Measurements from ENCODE around the gene GJD3.

The GJD3 gene

DNA sequence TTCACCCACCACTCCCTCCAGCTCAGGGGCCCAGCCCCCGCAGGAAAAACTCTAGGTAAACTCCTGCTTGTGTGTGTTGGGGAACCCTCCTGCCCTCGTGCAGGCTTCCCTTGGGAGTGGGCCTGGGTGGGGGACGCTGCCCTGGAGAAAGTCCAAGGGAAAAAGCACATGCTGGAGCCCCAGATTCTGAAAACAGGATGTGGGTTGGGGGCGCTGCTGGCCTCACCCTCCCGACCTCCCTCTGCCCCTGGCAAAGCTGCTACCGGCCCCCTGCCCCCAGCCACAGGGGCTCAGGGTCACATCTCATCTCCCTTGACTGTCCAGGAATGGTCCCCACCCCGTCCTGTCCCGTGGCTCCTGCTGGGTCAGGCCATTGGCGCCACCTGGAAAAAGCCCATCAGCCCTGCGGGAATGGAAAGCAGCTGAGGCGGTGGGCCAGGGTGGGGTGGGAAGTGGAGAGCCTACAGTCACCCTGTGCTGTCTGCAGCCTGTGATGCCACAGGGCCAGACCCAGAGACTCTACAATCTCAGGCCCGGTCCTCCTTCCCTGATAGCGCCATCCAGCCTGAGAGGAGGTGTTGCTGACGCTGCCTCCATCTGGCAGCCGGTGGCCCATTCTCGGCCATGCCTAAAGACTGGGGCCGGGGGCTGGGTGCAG is 2.5 kb upstream of the GJD3 start:
- DNase-seq = no peak

DNA sequence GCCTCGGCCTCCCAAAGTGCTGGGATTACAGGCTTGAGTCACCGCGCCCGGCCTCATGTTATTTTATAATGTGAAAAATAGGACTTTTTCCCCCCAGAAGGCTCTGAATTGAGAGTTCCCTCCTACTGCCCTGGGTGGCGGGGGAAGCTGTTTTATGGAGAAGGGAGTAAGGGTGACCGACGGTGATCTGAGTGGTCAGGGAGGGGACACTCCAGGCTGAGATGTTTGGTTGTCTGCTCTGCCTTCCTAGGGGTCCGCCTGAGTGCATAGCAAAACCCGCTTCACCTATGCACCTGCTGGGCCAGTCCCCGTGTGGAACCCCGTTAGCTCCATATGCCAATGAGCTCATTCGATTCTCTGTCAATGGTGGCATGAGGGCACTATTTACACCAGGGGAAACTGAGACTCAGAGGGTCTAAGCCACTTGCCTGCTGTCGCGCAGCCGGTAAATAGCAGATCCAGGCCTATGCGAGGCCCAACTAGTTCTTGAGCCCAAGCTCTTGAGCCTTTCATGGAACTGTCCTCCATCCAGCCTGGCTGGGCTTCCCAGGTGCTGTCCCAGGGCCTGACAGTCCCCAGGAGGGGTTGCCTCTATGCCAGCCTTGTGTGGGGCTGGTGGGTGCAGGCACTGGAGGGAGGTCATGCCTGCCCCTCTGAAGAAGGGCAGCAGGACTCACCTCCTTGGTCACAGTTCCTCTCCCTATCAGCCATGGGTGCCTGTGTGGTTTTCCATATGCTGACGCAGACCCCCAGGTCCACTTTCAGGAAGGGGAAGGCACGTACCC is 1.7 kb upstream of the GJD3 start:
- DNase-seq = no peak

DNA sequence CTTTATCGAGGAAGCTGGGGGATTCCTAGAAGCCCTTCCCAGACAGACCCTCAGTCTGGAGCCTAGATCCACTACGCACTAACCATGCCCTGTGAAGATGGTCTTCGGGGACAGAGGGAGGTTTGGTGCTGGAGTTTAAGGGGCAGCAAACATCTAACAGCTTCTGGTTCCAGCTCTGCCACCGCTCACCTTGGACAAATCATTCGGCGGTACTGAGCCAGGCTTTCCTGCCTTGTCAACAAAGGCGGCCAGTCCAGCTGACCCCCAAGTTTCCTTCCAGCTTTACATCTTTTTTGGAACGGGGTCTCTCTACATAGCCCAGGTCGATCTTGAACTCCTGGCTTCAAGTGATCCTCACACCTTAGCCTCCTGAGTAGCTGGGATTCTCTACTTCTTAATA is 369 bp upstream of the GJD3 start:
- no peak for DNase-seq

DNA sequence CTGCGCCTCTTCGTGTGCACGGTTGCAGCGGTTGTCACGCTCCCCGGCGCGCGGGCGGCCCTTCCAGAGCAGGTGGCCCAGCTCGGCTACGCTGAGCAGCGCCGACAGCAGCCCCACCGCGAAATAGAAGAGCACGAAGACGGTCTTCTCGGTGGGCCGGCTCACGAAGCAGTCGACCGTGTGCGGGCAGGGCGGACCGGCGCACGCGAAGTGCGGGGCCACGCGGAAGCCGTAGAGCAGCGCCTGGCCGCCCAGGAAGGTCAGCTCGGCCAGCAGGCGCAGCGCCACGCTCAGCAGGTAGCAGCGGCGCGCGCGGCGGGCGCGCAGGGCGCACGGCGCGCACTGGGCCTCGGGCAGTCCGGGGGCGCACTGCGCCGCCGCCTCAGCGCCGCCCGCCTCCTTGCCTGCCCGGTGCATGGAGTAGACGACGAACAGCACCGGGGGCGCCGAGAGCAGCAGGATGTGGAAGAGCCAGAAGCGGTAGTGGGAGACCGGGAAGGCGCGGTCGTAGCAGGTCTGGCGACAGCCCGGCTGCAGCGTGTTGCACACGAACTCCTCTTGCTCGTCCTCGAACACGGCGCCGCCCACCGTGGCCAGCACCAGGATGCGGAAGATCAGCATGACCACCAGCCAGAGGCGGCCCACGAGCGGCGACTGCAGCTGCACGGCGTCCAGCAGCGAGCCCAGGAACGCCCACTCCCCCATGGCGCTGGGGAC is 1.3 kb downstream of the GJD3 start:
- no peak for DNase-seq

DNA sequence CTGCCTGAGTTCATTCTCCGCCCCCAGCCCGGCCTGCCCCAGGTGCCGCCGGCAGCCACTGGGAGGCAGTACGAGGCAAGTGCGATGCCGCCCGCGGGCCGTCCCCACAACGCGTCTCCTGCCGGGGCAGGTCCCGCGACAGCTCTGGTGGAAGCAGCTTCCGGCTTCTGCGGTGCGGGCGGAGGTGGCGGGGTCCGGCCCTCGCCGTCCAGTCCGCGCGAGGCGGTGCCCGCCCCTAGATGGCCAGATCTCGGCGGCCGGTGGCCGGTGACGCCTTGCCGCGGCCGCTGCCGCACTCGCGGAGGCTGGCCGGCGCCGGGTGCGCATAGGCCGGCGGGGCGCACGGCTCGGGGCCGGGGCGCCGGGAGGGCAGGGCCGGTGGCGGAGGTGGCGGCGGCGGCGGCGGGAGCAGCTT is 1.8 kb downstream of the GJD3 start:
- DNase-seq = no peak

DNA sequence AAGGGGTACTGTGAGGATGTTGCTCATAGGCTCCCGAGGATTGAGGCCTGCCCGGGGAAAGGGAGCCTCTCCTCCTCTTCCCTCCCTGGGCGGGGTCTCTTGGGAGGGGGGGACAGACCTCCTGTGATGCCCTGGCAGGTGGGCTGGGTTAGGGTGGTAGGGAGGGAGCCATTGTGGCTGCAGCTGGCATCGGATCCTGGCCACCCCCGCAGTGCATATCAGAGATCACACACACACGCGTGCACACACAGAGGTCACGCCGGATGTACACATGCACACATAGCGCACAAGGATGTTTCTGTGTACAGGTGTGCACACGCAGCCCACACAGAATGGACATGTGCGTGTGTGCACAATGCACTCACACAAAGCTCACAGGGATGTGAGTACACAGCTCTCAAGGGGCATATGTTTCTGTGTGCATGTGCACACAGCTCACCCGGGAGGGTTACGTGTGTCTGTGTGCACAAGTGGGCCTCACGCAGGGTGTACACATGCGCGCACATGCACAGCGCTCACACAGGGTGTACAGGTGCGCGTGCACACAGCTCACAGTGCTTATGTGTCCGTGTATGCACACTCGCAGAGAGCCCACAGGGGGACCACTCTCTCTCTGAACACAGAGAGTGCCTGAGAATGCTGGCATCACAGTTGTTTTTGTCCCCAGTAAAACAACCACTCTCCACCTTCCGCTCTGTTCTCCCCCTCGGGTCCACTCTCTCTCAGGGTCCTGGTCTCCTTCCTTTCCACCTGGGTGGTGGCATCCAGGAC is 2.4 kb downstream of the GJD3 start:
- DNase-seq = no peak

DNA sequence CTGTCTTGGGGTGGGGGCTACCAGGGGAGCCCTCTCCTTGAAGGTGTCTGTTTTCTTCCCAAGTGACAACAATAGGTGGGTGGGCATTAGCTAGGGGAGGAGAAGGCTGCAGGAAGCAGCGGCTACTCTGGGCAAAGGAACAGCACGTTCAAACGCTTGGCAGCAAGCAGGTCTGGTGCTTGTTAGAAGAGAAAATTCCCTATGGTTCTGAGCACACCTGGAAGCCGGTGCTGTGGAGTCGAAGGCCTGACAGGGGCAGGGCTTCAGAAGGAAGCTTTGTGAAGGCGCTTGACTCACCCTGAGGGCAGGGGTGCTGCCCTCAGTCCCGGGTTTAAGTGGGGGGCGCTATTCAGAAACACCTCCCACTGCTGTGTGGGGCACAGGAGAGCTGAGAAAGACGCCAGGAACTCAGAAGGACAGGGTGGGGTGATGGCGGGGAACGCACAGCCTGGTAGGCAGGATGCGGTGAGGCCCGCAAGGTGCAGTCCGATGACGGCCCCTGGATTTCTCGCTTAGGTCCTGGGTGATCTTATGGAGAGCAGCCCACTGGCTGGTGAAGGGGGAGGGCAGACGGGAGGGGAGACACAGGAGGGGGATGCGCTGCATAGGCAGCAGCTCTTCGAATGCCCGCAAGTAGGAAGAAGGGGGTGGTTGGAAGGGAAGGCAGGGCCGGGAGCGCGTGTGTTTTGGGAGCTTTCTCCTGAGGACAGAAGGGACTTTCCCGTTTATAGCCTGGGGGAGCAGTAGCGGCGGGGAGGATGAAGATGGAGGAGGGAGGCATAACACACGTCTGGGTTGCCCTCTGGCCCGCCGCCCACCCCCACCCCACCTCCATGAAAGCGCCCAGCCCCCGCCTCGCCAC is 3.2 kb downstream of the GJD3 start:
- no peak for DNase-seq

DNA sequence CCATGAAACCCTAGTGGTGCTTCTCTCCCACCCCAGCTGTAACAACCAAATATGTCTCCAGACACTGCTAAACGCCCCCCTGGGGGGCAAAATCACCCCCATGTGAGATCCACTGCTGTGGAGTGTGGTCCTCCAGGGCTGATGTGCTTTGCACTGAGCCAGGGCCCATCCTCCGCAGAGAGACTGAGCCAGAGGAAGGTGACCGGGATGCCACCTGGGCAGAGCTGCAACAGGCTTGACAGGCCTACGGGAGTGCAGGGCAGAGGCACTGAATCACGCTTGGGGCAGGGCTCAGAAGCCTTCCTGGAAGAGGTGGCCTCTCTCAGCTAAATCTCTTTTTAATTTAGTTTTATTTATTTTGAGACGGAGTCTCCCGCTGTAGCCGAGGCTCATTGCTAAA is 4.4 kb downstream of the GJD3 start:
- DNase-seq = no peak

DNA sequence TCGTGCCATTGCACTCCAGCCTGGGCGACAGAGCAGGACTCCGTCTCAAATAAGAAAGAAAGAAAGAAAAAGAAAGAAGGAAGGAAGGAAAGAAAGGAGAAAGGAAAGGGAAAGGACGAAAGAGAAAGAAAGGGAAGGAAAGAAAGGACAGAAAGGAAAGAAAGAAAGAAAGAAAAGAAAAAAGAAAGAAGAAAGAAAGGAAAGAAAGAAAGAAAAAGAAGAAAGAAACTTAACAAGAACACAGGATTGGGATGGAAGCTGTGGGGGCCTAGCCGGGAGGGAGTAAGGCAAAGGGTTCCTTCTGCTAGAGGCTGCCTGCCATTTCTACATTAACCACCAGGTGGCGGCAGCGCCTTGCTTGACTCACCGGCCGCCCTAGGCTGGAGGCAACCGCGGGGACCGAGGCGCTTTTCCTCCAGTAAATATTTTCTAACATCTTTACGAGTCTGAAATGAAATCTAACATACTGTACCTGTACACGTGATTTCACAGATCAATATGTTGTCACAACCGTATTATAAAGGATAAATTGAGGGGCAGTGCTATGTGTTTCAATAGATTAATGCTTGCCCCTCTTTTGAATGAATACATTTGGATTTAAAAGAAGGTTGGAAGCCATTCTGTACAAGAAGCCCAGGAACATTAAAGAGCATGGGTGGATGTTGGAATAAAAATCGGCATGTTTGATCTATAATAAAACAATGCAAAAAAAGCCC is 6.1 kb downstream of the GJD3 start:
- DNase-seq = peak; percentile 58

DNA sequence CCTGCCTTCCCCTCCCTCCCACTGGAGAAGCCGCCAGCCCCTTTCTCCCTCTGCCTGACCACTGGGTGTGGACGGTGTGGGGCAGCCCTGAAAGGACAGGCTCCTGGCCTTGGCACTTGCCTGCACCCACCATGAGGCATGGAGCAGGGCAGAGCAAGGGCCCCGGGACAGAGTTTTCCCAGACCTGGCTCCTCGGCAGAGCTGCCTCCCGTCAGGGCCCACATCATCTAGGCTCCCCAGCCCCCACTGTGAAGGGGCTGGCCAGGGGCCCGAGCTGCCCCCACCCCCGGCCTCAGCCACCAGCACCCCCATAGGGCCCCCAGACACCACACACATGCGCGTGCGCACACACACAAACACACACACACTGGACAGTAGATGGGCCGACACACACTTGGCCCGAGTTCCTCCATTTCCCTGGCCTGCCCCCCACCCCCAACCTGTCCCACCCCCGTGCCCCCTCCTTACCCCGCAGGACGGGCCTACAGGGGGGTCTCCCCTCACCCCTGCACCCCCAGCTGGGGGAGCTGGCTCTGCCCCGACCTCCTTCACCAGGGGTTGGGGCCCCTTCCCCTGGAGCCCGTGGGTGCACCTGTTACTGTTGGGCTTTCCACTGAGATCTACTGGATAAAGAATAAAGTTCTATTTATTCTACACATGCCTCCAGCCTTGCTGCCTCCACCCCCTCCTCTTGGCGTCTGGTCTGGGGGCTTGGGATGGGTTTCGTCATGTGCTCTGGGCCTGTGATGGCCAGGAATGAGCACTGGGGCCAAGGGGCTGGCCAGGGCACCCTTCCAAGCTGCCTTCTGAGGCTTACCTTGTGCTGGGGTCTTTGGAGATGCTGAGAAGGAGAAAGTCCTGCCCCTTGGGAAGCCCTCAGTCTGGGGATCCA is 7.3 kb downstream of the GJD3 start:
- DNase-seq = no peak

DNA sequence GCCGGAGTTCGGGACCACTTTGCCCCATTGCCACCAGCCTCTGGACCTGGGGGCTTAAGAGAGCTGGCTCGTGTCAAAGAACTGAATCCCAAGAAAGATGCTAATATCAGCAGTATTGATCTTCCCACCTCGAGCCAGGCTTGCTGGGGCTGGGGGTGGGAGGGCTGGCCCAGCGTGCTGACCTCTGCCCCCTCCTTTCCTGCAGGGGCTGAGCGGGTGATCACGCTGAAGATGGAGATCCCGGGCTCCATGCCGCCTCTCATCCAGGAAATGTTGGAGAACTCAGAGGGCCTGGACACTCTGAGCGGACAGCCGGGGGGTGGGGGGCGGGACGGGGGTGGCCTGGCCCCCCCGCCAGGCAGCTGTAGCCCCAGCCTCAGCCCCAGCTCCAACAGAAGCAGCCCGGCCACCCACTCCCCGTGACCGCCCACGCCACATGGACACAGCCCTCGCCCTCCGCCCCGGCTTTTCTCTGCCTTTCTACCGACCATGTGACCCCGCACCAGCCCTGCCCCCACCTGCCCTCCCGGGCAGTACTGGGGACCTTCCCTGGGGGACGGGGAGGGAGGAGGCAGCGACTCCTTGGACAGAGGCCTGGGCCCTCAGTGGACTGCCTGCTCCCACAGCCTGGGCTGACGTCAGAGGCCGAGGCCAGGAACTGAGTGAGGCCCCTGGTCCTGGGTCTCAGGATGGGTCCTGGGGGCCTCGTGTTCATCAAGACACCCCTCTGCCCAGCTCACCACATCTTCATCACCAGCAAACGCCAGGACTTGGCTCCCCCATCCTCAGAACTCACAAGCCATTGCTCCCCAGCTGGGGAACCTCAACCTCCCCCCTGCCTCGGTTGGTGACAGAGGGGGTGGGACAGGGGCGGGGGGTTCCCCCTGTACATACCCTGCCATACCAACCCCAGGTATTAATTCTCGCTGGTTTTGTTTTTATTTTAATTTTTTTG is 8.5 kb downstream of the GJD3 start:
- DNase-seq = no peak

DNA sequence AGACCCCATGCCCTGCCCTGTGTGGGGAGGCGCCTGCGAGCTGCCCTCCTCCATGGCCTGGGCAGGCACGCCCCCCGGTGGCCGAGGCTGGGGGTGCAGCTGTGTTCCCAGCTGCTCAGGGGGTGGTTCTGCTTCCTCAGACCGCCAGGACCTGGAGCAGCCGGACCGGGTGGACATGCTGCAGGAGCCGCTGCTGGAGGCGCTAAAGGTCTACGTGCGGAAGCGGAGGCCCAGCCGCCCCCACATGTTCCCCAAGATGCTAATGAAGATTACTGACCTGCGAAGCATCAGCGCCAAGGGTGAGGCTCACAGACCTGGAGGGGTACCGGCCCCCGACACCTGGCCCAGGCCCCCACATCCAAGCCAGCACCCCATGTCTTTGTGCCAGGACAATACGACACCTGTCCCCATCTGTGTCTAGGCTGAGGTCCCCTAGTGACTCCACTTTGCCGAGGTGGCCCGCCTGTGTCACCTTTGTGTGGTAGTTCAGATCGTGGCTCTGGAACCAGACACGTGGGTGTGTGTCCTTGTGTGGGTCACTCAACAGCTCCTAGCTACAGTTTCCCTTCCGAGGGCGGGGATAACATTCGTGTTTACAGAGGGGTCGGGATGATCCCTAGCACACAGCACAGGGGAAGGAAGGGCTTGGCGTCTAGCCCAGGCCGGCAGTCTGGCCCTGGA is 9.3 kb downstream of the GJD3 start:
- no peak for DNase-seq

DNA sequence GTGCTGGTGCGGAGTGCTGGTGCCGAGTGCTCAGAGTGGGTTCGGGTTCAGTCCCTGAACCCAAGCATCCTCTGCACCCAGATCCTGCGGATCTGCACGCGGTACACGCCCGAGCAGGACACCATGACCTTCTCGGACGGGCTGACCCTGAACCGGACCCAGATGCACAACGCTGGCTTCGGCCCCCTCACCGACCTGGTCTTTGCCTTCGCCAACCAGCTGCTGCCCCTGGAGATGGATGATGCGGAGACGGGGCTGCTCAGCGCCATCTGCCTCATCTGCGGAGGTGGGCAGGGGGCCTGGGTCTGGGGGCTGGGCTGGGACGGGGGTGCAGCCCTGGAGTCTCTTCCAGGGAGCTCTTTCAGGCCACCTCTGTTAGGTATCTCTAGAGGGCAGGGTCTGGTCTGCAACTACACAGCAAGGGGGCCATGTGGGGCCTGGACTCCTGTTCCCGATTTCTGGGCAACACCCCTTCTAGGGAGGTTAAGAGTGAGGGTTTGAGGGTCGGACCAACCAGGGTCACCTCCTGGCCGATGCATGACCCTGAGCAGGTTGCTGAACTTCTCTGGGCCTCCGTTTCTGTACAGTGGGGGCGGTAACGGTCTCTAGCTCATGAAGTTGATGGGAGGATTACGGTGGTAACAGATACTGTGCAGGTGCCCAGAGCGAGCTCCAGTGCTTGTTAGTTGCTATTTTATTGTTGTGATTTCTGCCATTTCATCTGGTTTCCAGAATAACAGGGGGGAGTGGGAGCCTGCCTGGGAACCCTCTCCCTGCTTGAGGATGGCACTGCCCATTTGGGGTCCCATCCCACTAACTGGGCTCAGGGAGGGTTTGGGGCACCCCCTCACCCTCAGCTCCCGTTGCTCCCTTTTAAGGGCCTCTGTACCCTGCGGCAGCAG is 10.1 kb downstream of the GJD3 start:
- DNase-seq = no peak

DNA sequence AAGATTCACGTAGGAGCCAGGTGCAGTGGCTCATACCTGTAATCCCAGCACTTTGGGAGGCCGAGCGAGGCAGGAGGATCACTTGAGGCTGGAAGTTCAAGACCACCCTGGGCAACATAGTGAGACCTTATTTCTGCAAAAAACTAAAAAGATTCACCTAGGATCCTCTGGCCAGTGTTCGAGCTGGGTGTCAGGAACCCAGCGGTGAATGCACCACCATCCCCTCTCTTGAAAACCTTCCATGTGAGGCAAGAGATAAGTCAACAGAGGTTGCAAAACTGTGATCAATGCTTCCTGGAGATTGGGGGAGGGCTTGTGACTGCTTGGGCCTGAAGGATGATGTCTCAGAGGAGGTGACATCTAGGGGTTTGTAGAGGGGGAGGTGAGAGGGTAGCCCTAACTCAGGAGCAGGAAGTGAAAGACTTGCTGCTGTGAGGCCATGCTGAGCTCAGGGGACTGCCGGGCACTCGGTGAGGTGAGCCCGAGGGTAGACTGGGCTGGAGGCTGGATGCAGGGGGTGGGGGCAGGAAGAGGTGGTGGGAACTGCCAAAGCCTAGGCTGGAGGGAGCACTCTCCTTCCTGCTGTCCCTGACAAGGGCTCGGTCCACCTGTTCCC is 11.7 kb downstream of the GJD3 start:
- no peak for DNase-seq

DNA sequence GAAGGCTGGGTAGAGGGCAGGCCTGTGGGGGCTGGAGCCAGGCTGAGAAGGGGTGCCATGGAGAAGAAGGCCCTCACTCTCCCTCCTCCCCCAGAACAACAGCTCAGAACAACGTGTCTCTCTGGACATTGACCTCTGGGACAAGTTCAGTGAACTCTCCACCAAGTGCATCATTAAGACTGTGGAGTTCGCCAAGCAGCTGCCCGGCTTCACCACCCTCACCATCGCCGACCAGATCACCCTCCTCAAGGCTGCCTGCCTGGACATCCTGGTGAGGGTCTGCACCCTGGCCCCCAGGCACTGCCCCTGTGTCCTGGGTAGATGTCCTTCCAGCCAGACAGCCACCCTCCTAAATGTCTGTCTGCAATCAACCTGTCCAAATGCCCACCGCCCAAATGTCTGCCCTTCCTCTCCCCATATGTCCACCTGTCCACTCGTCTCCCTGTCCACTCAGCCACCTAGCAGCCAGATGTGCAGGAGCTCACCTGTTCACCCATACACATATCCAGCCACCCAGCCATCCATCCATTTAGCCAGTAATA is 12.2 kb downstream of the GJD3 start:
- DNase-seq = no peak

DNA sequence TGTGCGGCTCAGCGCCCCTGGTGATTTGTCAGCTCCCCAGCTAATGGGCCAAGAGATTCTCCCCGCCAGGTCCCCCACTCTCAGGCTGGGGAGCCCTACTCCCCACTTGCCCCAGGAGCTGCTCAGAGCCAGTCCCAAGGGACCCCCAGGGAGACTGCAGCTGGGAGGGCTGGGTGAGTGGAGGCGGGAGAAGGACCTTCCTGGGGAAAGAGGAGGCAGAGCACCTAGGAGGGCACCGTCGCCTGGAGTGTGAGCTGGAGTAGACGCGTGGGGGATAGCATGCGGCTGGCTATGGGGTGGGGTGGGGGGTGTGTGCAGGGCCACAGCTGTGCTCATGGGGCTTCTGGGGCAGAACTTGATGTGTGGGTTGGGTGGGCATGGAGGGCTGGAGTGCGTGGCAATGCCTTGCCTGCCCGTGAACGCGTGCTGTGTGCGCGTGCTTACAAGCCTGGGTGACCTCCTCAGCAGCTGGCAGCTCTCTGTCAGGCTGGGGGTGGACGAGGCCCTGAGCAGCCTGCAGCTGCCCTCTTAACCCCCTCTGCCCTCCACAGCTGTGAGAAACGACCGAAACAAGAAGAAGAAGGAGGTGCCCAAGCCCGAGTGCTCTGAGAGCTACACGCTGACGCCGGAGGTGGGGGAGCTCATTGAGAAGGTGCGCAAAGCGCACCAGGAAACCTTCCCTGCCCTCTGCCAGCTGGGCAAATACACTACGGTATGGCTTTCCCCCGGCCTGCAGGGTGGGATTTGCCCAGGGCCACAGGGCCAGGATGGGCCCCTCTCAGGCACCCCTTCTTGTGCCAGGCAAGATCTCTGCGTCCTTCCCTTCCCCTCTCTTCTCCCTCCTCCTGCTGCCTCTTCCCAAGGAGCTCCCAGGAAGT is 12.9 kb downstream of the GJD3 start:
- no peak for DNase-seq

All from DMS 273 treated with DMSO at 0.1 percent for 48 hours (cell line).